SU-DHL-6 (cell line): Measurements from ENCODE around the gene HNRNPH1.

ENCODE experiments used
- H2AFZ ChIP-seq: fragments of 200-600 bp; sonication (generic); 2 replicates; pipeline ENCODE4 v1.6.1; 2014; ENCODE audit warnings: low read depth, mild to moderate bottlenecking, moderate library complexity, mixed read lengths, antibody characterized with exemption, low read length; ENCODE audit not compliant: severe bottlenecking
- H3F3A ChIP-seq: fragments of 200-600 bp; shearing (Covaris generic); 2 replicates; pipeline ENCODE4 v1.6.0; 2016; ENCODE audit warnings: antibody characterized with exemption, mild to moderate bottlenecking; ENCODE audit not compliant: insufficient read depth
- H3K27ac ChIP-seq: fragments of 200-600 bp; sonication (generic); 2 replicates; pipeline ENCODE4 v1.5.1; 2016; ENCODE audit warnings: low read depth, mild to moderate bottlenecking, low read length, moderate library complexity, mixed read lengths
- H3K27me3 ChIP-seq: fragments of 200-600 bp; sonication (generic), shearing (Covaris generic); 2 replicates; pipeline ENCODE4 v1.6.0; 2014; ENCODE audit warnings: mild to moderate bottlenecking, low read length
- H3K36me3 ChIP-seq: fragments of 200-600 bp; sonication (generic); 2 replicates; pipeline ENCODE4 v1.6.1; 2014; ENCODE audit warnings: mild to moderate bottlenecking, low read length, mixed read lengths
- H3K4me2 ChIP-seq: fragments of 300-600, 200-600 bp; shearing (Covaris generic), sonication (generic); 2 replicates; pipeline ENCODE4 v1.6.0; 2014; ENCODE audit warnings: low read length, low read depth, mild to moderate bottlenecking; ENCODE audit not compliant: poor library complexity, severe bottlenecking
- H3K4me3 ChIP-seq: fragments of 200-600 bp; sonication (generic); 2 replicates; pipeline ENCODE4 v1.5.1; 2014; ENCODE audit warnings: antibody characterized with exemption, low read length, mild to moderate bottlenecking, mixed read lengths; ENCODE audit not compliant: insufficient read depth, poor library complexity, severe bottlenecking
- H3K79me2 ChIP-seq: fragments of 200-600 bp; sonication (generic); 2 replicates; pipeline ENCODE4 v1.6.1; 2014; ENCODE audit warnings: mild to moderate bottlenecking, low read length, moderate library complexity; ENCODE audit not compliant: insufficient read depth
- H3K9ac ChIP-seq: fragments of 200-600 bp; sonication (generic); 2 replicates; pipeline ENCODE4 v1.7.0; 2014; ENCODE audit warnings: mild to moderate bottlenecking, low read length
- H3K9me2 ChIP-seq: fragments of 200-600 bp; sonication (generic); replicated peaks from 2 replicates; pipeline ENCODE4 v1.6.1; 2014; ENCODE audit warnings: low read length; ENCODE audit not compliant: insufficient read depth
- H3K9me3 ChIP-seq: fragments of 200-600 bp; sonication (generic); 2 replicates; pipeline ENCODE4 v1.6.1; 2014; ENCODE audit warnings: low read length, mixed read lengths; ENCODE audit not compliant: insufficient read depth
- H4K20me1 ChIP-seq: fragments of 200-600 bp; sonication (generic); 2 replicates; pipeline ENCODE4 v1.6.1; 2014; ENCODE audit warnings: low read depth, mild to moderate bottlenecking, antibody characterized with exemption, low read length, moderate library complexity, mixed read lengths
- EZH2phosphoT487 ChIP-seq: fragments of 200-600 bp; sonication (generic), shearing (Covaris generic); conservative IDR thresholded peaks from 2 replicates; pipeline ENCODE4 v1.6.1; 2018; ENCODE audit warnings: mild to moderate bottlenecking, antibody characterized with exemption, low read length, moderate library complexity, mixed read lengths
- TF ChIP-seq, protein P1 (sequence below): fragments of 200-600 bp; sonication (generic); IDR thresholded peaks from one replicate; pipeline ENCODE4 v1.5.1; 2017; ENCODE audit warnings: antibody characterized with exemption, mild to moderate bottlenecking, low read length, moderate library complexity; ENCODE audit not compliant: insufficient read depth, poor library complexity, severe bottlenecking

HNRNPH1 gene

DNA sequence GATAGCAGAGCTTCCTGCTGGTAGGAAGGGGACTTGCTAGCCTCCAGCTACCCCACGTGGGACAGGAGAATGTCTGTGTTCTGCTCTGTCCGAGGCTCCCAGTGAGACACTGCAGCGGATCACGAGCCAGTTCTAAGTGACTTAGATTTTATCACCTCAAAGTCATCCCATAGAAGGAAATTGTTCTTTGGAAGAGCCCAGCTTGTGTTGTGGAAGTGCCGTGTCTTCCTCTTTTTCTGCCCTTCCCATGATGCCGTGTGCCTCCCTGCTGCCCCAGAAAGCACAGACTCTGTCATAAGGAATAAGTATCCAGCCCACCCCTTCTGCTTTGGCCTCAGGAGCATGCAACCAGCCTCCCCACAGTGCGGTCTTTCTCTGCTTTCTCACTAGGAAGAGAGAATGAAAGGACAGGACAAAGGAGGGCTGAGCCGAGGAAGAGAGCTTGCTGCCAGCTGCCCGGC lies 37.5 kb downstream of the HNRNPH1 start:
- no peaks in the 10 kb centered on the region for H3F3A ChIP-seq
- no peak overlapping the region for H3K27ac ChIP-seq
- no peaks in the 10 kb centered on the region for H3K79me2 ChIP-seq
- no peaks in the 10 kb centered on the region for H3K9me2 ChIP-seq
- H3K4me3 ChIP-seq, result no peak overlapping the region
- H3K27me3 ChIP-seq, result no peaks in the 10 kb centered on the region
- H2AFZ ChIP-seq, result no peak overlapping the region
- H3K9ac ChIP-seq, result no peak overlapping the region
- H3K9me3 ChIP-seq, result no peaks in the 10 kb centered on the region
- H4K20me1 ChIP-seq, result no peaks in the 10 kb centered on the region
- no peak for TF ChIP-seq EZH2phosphoT487
- TF ChIP-seq, protein P1, sequence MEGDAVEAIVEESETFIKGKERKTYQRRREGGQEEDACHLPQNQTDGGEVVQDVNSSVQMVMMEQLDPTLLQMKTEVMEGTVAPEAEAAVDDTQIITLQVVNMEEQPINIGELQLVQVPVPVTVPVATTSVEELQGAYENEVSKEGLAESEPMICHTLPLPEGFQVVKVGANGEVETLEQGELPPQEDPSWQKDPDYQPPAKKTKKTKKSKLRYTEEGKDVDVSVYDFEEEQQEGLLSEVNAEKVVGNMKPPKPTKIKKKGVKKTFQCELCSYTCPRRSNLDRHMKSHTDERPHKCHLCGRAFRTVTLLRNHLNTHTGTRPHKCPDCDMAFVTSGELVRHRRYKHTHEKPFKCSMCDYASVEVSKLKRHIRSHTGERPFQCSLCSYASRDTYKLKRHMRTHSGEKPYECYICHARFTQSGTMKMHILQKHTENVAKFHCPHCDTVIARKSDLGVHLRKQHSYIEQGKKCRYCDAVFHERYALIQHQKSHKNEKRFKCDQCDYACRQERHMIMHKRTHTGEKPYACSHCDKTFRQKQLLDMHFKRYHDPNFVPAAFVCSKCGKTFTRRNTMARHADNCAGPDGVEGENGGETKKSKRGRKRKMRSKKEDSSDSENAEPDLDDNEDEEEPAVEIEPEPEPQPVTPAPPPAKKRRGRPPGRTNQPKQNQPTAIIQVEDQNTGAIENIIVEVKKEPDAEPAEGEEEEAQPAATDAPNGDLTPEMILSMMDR, result no peak
- H3K36me3 ChIP-seq, result peaks cover 6% of the 10 kb centered on the region; the same call in 1 of the 2 replicates
- no peak overlapping the region for H3K4me2 ChIP-seq

- no peaks in the 10 kb centered on the region for H3K27me3 ChIP-seq
- H3K36me3 ChIP-seq, result 0 out of 2 replicates have a peak, but pooled peaks cover 5% of the 10 kb centered on the region
- H3K9me3 ChIP-seq, result no peaks in the 10 kb centered on the region
- no peak overlapping the region for H3K4me2 ChIP-seq
- H3F3A ChIP-seq, result no peaks in the 10 kb centered on the region
- H3K27ac ChIP-seq, result no peak overlapping the region
- no peak overlapping the region for H3K4me3 ChIP-seq
- no peaks in the 10 kb centered on the region for H3K9me2 ChIP-seq
- no peak overlapping the region for H3K9ac ChIP-seq
- H3K79me2 ChIP-seq, result no peaks in the 10 kb centered on the region
- no peak overlapping the region for H2AFZ ChIP-seq
- no peak for TF ChIP-seq EZH2phosphoT487
- TF ChIP-seq, protein P1, result no peak
- no peaks in the 10 kb centered on the region for H4K20me1 ChIP-seq
These were observed 46.0 kb downstream of the HNRNPH1 start for GRCh38 chr5:179577286-179577960.

- Histone ChIP-seq H3K36me3 (peaks cover 10% of the 10 kb centered on the region; the same call in 1 of the 2 replicates), H3K79me2 (no peaks in the 10 kb centered on the region), H3K27me3 (no peaks in the 10 kb centered on the region), H3K9ac (no peak overlapping the region), H3K4me3 (no peak overlapping the region), H3K9me2 (no peaks in the 10 kb centered on the region), H2AFZ (no peak overlapping the region), H3F3A (0 out of 2 replicates have a peak, but pooled peaks cover 3% of the 10 kb centered on the region), H4K20me1 (no peaks in the 10 kb centered on the region), H3K27ac (no peak overlapping the region), H3K9me3 (no peaks in the 10 kb centered on the region), H3K4me2 (no peak overlapping the region)
- TF ChIP-seq EZH2phosphoT487, result no peak
- TF ChIP-seq, protein P1, result no peak
These were observed 51.1 kb downstream of the HNRNPH1 start for GRCh38 chr5:179572386-179572785.
